ENCODE data around the gene ROS1.

DNA sequence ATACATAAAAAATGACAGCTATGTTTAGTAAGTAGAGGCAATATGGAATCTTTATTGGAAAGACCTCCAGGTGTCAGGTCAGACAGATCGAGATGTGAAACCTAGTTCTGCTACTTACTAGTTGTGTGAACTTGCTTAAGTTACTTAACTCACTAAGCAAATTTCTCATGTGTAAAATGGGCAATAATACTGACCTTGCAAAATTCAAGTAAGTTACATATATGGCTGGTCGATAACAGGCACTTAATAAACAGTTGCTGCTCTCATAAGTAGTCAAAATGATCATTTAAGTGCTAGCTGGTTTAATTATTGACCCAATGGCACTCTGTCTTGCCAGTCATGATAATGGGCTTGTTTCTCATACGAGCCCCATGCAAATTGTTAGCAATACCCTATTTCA, 114.4 kb downstream of the ROS1 start:
- TF ChIP-seq, protein P1, sequence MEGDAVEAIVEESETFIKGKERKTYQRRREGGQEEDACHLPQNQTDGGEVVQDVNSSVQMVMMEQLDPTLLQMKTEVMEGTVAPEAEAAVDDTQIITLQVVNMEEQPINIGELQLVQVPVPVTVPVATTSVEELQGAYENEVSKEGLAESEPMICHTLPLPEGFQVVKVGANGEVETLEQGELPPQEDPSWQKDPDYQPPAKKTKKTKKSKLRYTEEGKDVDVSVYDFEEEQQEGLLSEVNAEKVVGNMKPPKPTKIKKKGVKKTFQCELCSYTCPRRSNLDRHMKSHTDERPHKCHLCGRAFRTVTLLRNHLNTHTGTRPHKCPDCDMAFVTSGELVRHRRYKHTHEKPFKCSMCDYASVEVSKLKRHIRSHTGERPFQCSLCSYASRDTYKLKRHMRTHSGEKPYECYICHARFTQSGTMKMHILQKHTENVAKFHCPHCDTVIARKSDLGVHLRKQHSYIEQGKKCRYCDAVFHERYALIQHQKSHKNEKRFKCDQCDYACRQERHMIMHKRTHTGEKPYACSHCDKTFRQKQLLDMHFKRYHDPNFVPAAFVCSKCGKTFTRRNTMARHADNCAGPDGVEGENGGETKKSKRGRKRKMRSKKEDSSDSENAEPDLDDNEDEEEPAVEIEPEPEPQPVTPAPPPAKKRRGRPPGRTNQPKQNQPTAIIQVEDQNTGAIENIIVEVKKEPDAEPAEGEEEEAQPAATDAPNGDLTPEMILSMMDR (conservative IDR thresholded peaks at IDR 0.05 in 1 of 2, IDR thresholded peaks at IDR 0.05 in 1 of 2; ENCODE audit: extremely low read depth in 1 of 2, insufficient read depth in 1 of 2, low read depth in 1 of 2, low read length in 2 of 2), result no peak
- no peak for TF ChIP-seq EZH2 (IDR thresholded peaks at IDR 0.05; ENCODE audit: borderline replicate concordance, low read length)

Measured in mammary epithelial cell (primary cell).